Kidney tubule cell (primary cell): Measurements from ENCODE around the gene RBM45.

Experiments used
- DNase-seq: peaks from one replicate; pipeline ENCODE4 v3.0.0-alpha.2; 2018; ENCODE audit warnings: low spot score

RBM45 gene

DNA sequence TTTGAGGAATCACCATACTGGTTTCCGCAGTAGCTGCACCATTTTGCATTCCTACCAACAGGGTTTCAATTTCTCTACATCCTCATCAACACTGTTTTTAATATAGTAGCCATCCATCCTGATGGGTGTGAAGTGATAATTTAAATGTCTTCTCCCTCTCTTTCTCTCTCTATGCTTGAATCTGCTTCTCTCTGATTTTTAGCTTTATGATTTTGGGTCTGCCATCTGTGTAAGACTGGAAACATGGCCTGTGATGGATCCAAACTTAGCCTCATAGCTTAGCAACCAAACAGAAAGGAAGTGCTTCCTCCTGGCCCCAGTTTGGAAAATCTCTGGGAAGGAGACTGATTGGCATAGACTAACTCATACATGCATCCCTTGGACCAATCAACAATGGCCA, 48.4 kb downstream of the RBM45 start:
- no peak for DNase-seq

GRCh38 chr2:178163395-178163794, 51.2 kb downstream of the RBM45 start:
- peak; percentile 27 for DNase-seq

GRCh38 chr2:178163911-178164310, 51.7 kb downstream of the RBM45 start:
- DNase-seq, result no peak

DNA sequence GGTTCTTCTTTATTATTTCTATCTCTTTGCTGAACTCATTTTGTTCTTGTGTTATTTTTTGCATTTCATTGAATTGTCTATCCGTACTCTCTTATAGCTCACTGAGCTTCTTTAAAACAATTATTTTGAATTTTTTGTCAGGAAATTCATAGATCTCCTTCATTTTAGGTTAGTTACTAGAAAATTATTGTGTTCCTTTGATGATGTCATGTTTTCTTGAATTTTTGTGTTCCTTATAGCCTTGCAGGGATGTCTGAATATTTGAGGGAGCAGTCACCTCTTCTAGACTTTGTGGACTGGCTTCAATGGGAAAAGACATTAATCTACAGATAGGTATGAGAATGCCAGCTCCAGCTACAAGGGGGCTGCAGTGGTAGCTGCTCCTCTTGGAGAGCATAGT, 61.4 kb downstream of the RBM45 start:
- no peak for DNase-seq

GRCh38 chr2:178177066-178177679, 64.9 kb downstream of the RBM45 start:
- peak; percentile 51 for DNase-seq
